HG02973 (cell line): ENCODE data around the gene DRC3.

Experiments used
- ATAC-seq: cut with Tn5 transposase; IDR thresholded peaks from one replicate; pipeline ENCODE4 v1.9.1; 2021; ENCODE audit warnings: moderate library complexity; ENCODE audit not compliant: unreplicated experiment

DRC3 gene

DNA sequence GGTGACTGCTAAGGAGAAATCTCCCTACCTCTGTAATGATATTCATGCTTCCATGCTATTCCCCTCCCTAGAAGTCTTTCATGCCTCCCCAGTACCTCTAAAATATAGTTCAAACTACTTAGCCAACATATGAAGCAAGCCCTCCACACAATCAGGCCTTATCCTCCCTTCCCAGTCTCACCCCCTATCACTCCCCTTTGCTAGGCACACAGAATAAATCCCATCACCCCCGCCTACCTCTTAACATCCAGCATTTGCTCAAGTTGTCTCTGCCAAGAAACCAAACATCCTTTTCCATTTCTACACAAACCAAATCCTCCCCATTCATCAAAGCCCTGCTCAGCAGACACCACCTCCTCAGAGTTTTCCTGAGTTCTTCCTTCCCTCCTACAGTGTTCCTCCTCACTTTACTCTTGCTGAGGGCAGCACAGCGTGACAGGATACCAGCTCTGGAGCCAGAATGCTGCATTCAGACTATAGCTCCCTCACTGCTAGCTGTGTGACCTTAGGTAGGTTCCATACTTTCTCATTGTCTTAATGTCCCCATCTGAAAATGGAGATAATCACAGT, 7.4 kb upstream of the DRC3 start:
- ATAC-seq, result no peak

DNA sequence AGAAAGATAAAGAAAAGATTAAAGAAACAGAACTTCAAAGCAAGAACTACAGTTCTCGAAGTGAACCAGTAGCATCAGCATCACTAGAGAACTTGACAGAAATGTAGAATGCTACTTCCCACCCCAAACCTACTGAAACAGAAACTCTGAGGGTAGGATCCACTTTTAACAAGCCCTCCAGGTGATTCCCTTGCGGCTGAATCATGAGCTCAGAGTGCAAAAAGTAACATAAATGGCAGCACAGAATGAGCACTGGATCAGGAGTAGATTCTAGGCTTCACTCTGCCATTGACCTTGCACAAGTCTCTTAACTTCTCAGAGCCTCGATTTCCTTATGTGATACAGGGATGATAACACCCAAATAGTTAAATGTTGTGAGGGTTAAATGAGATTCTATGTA, 6.3 kb upstream of the DRC3 start:
- ATAC-seq, result no peak

DNA sequence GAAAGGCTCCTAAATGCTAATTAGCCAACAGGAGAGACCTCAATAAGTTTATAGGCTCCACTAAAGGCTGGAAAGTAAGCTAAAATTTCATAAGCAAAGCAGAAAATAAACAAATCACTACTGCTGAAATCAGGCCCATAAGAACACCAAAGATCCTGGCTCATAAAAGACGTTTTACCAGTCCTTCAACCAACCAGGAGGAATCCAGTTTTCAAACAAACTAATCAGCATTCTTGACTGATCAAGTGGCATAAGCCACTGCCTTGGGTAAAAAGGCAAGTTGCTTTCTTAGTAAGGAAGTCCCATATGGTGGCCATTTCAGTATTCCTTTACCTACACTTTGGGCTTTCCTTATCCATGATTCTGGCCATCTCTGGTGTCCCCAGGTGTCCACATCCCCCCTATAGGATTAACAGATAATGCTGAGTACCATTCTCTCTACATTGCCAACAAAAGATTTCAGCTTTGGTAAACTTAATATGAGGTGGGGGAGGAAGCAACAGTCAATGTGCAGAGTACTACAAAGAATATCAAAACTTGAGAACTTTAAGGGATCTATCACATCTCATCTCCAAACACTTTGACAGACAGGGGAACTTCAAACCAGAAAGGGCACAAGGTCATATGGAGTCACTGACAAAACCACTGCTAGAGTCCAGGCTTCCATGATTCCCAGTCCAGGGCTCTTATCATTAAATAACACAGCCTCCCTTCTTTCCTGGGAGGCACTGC, 1.8 kb upstream of the DRC3 start:
- ATAC-seq, result no peak

- no peak for ATAC-seq
Measured at GRCh38 chr17:17971431-17972125, 1.1 kb upstream of the DRC3 start.

- no peak for ATAC-seq
Measured at GRCh38 chr17:17972952-17973254, 241 bp downstream of the DRC3 start.

DNA sequence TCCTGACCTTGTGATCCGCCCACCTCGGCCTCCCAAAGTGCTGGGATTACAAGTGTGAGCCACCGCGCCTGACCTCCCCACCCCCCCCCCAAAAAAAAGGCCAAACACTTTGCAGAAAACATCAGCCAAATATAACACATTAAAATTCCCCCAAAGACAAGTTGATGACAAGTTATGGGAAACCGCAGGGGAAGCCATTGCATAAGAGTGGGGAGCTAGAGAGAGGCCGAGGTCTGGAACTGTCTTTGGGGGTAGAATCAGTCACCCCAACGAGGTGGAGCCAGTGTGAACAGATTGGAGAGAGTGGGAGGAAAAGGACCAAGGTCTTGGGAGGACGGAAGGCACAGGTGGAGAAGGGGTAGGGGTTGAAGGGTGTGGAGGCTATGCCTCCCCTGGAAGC, 2.8 kb downstream of the DRC3 start:
- no peak for ATAC-seq

DNA sequence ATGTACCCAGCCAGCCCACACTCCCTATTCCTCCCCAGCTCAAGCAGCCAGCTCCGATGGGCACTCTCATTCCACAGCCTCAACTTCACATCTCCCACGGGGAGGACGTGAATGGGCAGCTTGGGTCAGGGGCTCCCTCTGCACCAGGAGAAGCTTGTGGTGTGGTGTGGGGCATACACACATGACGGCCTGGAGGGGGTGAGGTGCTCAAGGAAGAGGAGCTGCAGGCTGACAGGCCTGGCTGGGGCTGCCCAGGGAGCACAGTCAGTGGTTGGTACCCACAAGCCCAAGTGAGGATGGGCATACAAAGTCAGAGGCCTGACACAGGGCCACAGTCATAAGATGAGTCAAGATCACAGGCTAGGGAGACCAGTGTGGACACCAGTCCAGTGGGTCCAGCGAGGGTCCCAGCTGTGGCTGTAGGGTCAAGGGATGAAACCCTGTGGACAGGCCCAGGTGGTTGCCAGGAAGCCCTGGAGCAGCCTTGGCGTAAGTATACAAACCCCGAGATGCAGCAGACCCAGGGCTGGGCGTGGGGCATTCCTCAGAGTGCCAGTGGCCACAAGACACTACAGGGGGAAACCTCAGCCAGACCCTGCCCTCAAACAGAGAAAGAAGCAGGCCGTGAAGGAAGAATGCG, 4.4 kb downstream of the DRC3 start:
- no peak for ATAC-seq

GRCh38 chr17:17978481-17979424, 6.1 kb downstream of the DRC3 start:
- no peak for ATAC-seq

- ATAC-seq, result no peak
Measured at GRCh38 chr17:17979778-17980177, 7.1 kb downstream of the DRC3 start.

- no peak for ATAC-seq
Measured at GRCh38 chr17:17981330-17981729, 8.7 kb downstream of the DRC3 start.

- no peak for ATAC-seq
Measured at GRCh38 chr17:17982801-17983200, 10.1 kb downstream of the DRC3 start.

DNA sequence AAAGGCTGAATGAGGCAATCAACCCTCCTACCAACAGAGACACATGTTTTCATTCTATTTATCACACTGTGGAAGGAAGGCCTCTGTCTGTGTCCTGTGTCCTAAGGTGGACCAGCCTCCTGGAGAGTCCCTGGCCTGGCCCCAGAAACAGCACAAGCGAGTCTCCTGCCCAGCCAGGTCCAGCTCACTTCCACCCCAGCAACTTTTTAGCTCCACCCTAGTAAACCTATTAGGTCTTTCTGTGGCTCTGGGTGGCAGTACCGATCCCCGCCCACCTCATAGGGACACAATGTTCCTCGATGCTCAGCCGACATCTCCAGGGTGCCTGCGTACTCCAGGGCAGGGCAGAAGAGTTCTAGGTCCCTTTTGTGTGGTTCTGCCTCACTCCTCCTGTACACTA, 10.7 kb downstream of the DRC3 start:
- ATAC-seq, result no peak

DNA sequence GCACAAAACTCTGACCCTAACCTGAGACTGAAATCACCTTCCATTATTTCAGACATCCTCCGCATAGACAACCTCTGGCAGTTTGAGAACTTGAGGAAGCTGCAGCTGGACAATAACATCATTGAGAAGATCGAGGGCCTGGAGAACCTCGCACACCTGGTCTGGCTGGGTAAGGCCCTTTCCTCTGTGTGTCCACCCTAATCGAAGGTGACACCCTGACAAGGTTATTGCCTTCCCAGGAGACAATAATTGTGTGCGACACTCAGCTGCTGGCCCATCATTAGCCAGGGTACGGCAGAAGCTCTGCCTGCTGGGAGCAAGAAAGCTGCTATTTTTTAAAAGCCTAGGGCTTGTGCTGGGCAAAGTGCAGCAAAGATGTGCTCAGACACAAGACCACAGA, 11.1 kb downstream of the DRC3 start:
- no peak for ATAC-seq

DNA sequence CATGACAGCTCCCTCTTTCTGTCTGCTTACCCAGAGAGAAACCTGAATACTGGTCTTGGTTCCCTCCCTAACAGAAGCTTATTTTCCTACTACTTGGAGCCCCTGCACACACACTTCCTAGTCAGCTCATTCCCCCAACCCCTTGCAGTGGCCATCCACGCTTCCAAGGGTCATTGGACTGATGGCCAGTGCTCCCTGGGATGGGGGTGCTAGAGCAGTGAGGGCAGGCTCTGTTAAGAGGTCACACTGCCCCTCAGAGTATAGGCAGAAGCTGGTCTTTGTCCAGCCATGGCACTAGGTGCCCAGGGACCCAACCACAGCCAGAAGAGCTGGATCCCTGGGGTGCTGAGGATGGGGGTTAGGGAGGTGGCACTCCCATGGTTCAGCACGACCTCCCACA, 12.5 kb downstream of the DRC3 start:
- no peak for ATAC-seq

- ATAC-seq, result no peak
Measured at GRCh38 chr17:17985555-17985954, 12.9 kb downstream of the DRC3 start.

DNA sequence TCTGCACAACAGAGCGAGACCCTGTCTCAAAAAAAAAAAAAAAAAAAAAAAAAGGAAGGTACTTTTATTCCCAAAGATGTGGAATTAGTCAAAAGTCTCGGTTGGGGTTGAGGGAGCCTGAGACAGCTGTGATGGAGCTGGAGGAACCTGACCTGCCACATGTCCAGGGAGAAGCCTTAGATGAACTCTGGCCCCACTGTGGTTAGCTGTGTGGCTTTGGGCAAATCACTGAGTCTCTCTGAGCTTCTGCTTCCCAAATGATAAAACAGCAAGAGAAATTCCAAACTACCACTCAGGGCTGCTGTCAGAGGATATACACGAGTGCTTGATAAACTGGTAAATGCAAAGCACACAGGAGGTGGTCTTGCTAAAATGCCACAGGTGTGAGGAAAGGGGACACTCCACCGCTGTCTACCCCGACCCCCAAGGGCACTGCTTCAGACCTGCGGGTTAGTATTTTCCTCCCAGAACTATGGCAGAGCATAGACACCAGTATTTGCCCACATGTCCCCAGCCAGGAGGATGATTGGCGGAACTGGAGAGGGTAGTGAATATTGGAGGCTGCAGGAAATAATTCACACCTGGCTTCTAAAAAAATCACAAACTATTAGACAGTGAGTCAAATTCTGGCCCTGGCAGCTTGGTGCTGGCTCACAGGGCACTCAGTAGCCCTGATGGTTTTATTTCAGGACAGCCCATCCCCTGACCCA, 14.7 kb downstream of the DRC3 start:
- ATAC-seq, result no peak

GRCh38 chr17:17987901-17988300, 15.2 kb downstream of the DRC3 start:
- no peak for ATAC-seq

- no peak for ATAC-seq
Measured at GRCh38 chr17:17988427-17988945, 15.8 kb downstream of the DRC3 start.

- ATAC-seq, result no peak
Measured at GRCh38 chr17:17989081-17989480, 16.4 kb downstream of the DRC3 start.

DNA sequence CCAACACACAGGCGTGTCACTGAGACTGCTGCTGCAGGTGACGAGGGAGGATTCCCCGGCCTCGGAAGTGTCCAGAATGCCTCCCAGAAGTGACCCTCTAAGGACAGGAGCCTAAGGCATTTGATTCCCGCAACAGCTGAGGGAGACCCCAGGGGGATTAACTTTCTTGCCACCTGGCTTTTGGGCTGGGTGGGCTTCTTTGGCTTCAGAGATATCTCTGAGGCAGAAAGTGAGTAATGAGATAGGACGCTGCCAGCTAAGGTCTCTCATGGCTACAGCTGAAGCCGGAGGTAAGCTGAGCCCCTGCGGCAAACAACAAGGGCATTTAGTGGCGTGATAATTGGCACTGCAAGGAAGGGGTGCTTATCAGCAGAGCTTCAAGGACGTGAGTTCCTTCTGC, 17.0 kb downstream of the DRC3 start:
- no peak for ATAC-seq
